ENCODE data around the gene CLK2. TPM values are rescaled to one million over a fixed set of nuclear protein-coding genes. Genes with fewer than 3 reads are reported as not detected.

The CLK2 gene
- total RNA-seq, 1 donor from 2014 or later: 32.1 TPM

GRCh38 chr1:155301342-155301841, 28.1 kb upstream of the CLK2 start, which contains the start of gene PKLR:
Gene PKLR, minus strand, starts transcription at chr1:155301438. Its CDS starts 43 bp downstream, at chr1:155301395.
- TF ChIP-seq, protein P1, sequence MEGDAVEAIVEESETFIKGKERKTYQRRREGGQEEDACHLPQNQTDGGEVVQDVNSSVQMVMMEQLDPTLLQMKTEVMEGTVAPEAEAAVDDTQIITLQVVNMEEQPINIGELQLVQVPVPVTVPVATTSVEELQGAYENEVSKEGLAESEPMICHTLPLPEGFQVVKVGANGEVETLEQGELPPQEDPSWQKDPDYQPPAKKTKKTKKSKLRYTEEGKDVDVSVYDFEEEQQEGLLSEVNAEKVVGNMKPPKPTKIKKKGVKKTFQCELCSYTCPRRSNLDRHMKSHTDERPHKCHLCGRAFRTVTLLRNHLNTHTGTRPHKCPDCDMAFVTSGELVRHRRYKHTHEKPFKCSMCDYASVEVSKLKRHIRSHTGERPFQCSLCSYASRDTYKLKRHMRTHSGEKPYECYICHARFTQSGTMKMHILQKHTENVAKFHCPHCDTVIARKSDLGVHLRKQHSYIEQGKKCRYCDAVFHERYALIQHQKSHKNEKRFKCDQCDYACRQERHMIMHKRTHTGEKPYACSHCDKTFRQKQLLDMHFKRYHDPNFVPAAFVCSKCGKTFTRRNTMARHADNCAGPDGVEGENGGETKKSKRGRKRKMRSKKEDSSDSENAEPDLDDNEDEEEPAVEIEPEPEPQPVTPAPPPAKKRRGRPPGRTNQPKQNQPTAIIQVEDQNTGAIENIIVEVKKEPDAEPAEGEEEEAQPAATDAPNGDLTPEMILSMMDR (IDR thresholded peaks at IDR 0.05): no peak
- DNase-seq (ENCODE audit: low spot score in 2 of 2): no peak
- Histone ChIP-seq H3K4me3 (no peak within 1 kb of the TSS), H3K36me3 (no peaks in the 10 kb centered on the region), H3K27ac (no peak within 1 kb of the TSS), H3K4me1 (no peaks in the 10 kb centered on the region), H3K27me3 (no peaks in the 10 kb centered on the region), H3K9me3 (no peaks in the 10 kb centered on the region)
- intact Hi-C loops (cut with DNase I): no loop called here

GRCh38 chr1:155300553-155301329, 27.4 kb upstream of the CLK2 start:
- H3K36me3 ChIP-seq: no peaks in the 10 kb centered on the region
- no peak for DNase-seq (ENCODE audit: low spot score in 2 of 2)

DNA sequence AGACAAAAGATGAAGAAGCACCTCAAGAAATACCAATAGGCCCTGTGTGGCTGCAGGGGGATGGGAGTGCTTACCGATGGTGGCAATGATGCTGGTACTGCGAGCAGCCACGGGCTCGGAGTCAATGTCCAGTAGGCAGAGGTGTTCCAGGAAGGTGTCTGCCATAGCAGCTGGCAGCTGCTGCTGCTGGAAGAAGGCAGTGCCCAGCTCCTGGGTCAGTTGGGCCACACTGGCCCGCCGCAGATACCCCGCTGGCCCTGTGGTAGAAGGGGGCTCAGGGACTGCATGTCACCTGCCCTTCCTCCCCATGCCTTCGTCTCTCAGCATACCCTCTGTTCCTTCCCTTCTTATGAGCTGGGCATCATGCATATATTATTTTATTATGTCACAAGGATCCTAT, 26.7 kb upstream of the CLK2 start:
- intact Hi-C loops (cut with DNase I): no loop called here
- Histone ChIP-seq H3K9me3 (no peaks in the 10 kb centered on the region), H3K36me3 (no peaks in the 10 kb centered on the region), H3K27ac (no peak overlapping the region), H3K27me3 (no peaks in the 10 kb centered on the region), H3K4me1 (peaks cover 0 to 4% of the 10 kb centered on the region in 2 donors), H3K4me3 (no peak overlapping the region)
- DNase-seq (ENCODE audit: low spot score in 2 of 2): no peak
- TF ChIP-seq, protein P1 (IDR thresholded peaks at IDR 0.05): no peak

More at GRCh38 chr1:155300553-155301329, 27.4 kb upstream of the CLK2 start:
- H3K27ac ChIP-seq: no peak overlapping the region
- H3K27me3 ChIP-seq: no peaks in the 10 kb centered on the region
- intact Hi-C loops (cut with DNase I): no loop called here
- TF ChIP-seq, protein P1 (IDR thresholded peaks at IDR 0.05): no peak
- H3K4me1 ChIP-seq: no peaks in the 10 kb centered on the region
- no peaks in the 10 kb centered on the region for H3K9me3 ChIP-seq
- no peak overlapping the region for H3K4me3 ChIP-seq

DNA sequence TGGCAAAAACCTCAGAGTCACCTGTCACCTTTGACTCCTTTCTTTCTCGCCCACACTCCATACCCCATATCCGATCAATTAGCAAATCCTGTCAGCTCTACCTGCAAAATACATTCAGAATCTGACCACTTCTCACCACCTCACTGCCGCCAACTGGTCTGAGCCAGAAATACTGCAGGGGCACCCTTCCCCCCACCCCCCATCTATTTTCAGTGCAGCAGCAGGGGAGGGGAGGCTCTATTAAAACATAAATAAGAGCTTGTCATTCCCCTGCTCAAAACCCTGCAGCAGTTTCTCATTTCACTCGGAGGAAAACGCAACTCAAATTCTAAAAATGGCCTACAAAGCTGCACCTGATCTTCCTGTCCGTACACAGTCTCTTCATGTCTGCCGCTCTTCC, 24.1 kb upstream of the CLK2 start:
- H3K4me1 ChIP-seq: peaks cover 0 to 5% of the 10 kb centered on the region in 2 donors
- no peaks in the 10 kb centered on the region for H3K9me3 ChIP-seq
- H3K27me3 ChIP-seq: no peaks in the 10 kb centered on the region
- H3K36me3 ChIP-seq: no peaks in the 10 kb centered on the region
- DNase-seq (ENCODE audit: low spot score in 2 of 2): no peak
- TF ChIP-seq, protein P1 (IDR thresholded peaks at IDR 0.05): no peak
- no peak overlapping the region for H3K4me3 ChIP-seq
- intact Hi-C loops (cut with DNase I): no loop called here
- no peak overlapping the region for H3K27ac ChIP-seq

GRCh38 chr1:155296661-155297060, 23.4 kb upstream of the CLK2 start:
- Histone ChIP-seq H3K4me1 (peaks cover 0 to 5% of the 10 kb centered on the region in 2 donors), H3K36me3 (no peaks in the 10 kb centered on the region), H3K9me3 (no peaks in the 10 kb centered on the region), H3K4me3 (no peak overlapping the region), H3K27me3 (no peaks in the 10 kb centered on the region), H3K27ac (no peak overlapping the region)
- intact Hi-C loops (cut with DNase I): no loop called here
- TF ChIP-seq, protein P1 (IDR thresholded peaks at IDR 0.05): no peak
- no peak for DNase-seq (ENCODE audit: low spot score in 2 of 2)
